Measurements from ENCODE around the gene NUDT3. TPM values are rescaled to one million over a fixed set of nuclear protein-coding genes. Genes with fewer than 3 reads are reported as not detected.
A peak's percentile ranks its signal among the peaks of the same experiment; 100 is the strongest.

NUDT3 gene
- total and polyA plus RNA-seq, 2 experiments from 2014 or later: 18.6 to 26.1 TPM

GRCh38 chr6:34276881-34277762 is 115.3 kb downstream of the NUDT3 start:
- Histone ChIP-seq H3K27ac (peak overlapping the region; percentile 10), H3K9me3 (ENCODE audit: low read depth) (no peaks in the 10 kb centered on the region), H3K4me1 (ENCODE audit: low read depth) (peaks cover 9% of the 10 kb centered on the region), H3K36me3 (peaks cover 4% of the 10 kb centered on the region), H3K4me3 (no peak overlapping the region), H3K27me3 (no peaks in the 10 kb centered on the region)
- no peak for TF ChIP-seq CTCF (IDR thresholded peaks at IDR 0.05; ENCODE audit: low read depth, low read length)
- no peak for DNase-seq (ENCODE audit: low read depth in 1 of 2, low spot score in 1 of 2)

DNA sequence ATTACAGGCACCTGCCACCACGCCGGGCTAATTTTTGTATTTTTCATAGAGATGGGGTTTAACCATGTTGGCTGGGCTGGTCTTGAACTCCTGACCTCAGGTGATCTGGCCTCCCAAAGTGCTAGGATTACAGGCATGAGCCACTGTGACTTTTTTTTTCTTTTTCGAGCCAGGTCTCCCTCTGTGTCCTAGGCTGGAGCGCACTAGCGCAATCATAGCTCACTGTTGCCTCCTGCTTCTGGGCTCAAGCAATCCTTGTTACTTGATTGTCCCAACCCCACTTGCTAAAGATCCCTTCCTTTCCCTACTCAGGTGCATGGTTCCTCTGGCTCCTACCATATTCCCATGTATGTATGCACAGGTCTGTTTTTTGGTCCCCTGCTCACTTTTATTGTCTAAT is 116.3 kb downstream of the NUDT3 start:
- peaks cover 9% of the 10 kb centered on the region for H3K4me1 ChIP-seq (ENCODE audit: low read depth)
- no peaks in the 10 kb centered on the region for H3K9me3 ChIP-seq (ENCODE audit: low read depth)
- H3K4me3 ChIP-seq: no peak overlapping the region
- DNase-seq (ENCODE audit: low read depth in 1 of 2, low spot score in 1 of 2): no peak
- H3K27ac ChIP-seq: peak overlapping the region; percentile 10
- no peak for TF ChIP-seq CTCF (IDR thresholded peaks at IDR 0.05; ENCODE audit: low read depth, low read length)
- peaks cover 4% of the 10 kb centered on the region for H3K36me3 ChIP-seq
- no peaks in the 10 kb centered on the region for H3K27me3 ChIP-seq

GRCh38 chr6:34275128-34275804 is 117.2 kb downstream of the NUDT3 start:
- no peak for TF ChIP-seq CTCF (IDR thresholded peaks at IDR 0.05; ENCODE audit: low read depth, low read length)
- Histone ChIP-seq H3K4me3 (no peak overlapping the region), H3K4me1 (ENCODE audit: low read depth) (peaks cover 9% of the 10 kb centered on the region), H3K9me3 (ENCODE audit: low read depth) (no peaks in the 10 kb centered on the region), H3K27me3 (no peaks in the 10 kb centered on the region), H3K36me3 (peaks cover 4% of the 10 kb centered on the region), H3K27ac (no peak overlapping the region)
- DNase-seq (ENCODE audit: low read depth in 1 of 2, low spot score in 1 of 2): no peak

DNA sequence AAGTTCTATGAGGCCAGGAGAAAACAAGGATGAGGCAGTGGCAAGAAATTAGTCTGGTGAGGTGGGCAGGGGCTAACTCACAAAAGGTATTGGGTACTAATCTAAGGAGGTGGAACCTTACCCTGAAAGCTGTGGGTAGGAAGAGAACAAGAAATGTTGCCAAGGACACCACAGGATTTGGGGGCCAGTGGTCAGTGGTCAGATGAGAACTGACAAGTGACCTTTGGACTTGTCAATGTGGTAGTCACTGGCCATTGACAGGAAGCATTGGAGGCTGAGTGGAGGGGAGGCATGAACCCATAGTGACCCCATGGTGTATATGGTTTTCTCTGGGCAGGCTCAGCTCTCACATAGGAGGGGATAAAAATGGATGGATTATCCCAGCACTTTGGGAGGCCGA is 118.3 kb downstream of the NUDT3 start:
- Histone ChIP-seq H3K27me3 (no peaks in the 10 kb centered on the region), H3K36me3 (no peaks in the 10 kb centered on the region), H3K27ac (no peak overlapping the region), H3K4me1 (ENCODE audit: low read depth) (peaks cover 9% of the 10 kb centered on the region), H3K9me3 (ENCODE audit: low read depth) (no peaks in the 10 kb centered on the region), H3K4me3 (no peak overlapping the region)
- no peak for DNase-seq (ENCODE audit: low read depth in 1 of 2, low spot score in 1 of 2)
- TF ChIP-seq CTCF (IDR thresholded peaks at IDR 0.05; ENCODE audit: low read depth, low read length): no peak

- TF ChIP-seq CTCF (IDR thresholded peaks at IDR 0.05; ENCODE audit: low read depth, low read length): no peak
- H3K27me3 ChIP-seq: no peaks in the 10 kb centered on the region
- H3K27ac ChIP-seq: peak overlapping the region; percentile 76
- DNase-seq (ENCODE audit: low read depth in 1 of 2, low spot score in 1 of 2): peak; percentile 55 to 82
- no peaks in the 10 kb centered on the region for H3K9me3 ChIP-seq (ENCODE audit: low read depth)
- peaks cover 9% of the 10 kb centered on the region for H3K4me1 ChIP-seq (ENCODE audit: low read depth)
- no peaks in the 10 kb centered on the region for H3K36me3 ChIP-seq
- H3K4me3 ChIP-seq: no peak overlapping the region
Observed at GRCh38 chr6:34273242-34273805, 119.1 kb downstream of the NUDT3 start.
